ENCODE results near the gene CD2.

CD2 gene

DNA sequence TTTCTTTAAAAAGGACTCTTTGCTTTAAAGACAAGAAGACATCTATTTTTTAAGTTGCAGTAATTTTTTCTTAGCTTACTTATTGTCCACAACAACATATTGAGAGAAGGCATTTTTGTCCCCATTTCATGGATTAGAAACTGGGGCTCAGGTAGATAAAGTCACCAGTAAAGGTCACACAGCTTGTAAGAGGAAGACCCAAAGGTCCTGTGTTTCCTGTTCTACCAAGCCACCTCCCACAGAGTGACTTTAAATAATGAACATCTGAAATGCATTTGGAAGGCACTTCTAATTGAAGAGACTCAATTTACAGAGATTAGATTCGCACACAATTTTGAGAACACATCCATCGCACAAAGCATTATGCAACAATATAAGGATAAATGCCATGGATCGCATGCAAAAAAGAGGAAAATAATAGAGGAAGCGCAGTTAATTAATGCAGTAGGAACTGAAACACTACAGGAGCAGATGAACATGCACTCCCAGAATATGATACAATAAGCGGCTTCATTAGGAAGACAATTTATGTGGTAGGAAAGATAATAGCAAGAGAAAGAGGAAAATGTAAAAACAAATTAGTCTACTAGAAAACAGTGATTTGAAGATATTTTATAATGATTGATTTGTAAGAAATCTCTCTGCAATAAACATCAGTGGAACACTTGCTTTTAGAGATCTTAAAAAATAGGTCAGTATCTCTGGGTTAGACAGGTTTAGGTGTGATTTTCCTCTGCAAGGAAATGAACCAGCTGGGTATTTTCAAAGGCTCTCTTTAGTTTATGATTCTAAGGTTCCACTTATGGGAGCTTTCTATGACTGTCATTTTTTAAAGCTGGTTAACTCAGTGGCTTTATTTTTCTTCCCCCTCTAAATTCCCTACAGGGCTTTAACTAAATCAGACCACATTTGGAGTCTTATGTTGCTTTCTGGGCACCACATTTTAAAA lies 27.1 kb upstream of the CD2 start:
- no peak for DNase-seq (ENCODE audit: low read depth in 1 of 2, low spot score in 1 of 2)

DNA sequence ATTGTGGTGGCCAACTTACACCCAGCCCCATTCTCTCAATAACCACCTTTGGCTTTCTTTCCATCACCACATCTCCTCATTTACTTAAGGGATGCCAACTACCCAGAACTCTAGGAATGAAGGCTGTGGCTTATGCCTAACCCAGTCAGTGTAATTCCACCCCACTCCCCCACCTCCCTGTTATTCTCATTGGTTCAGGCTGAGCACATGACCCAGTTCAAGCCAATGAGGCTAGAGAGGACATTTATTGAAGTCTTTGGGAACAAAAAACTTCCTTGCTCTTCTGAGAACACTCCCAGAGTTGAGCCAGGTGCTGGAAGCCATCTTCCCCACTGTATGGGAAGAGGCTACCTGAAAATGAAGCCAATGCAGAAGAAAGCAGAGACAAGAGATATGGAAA lies 22.8 kb upstream of the CD2 start:
- DNase-seq (ENCODE audit: low read depth in 1 of 2, low spot score in 1 of 2) = no peak

DNA sequence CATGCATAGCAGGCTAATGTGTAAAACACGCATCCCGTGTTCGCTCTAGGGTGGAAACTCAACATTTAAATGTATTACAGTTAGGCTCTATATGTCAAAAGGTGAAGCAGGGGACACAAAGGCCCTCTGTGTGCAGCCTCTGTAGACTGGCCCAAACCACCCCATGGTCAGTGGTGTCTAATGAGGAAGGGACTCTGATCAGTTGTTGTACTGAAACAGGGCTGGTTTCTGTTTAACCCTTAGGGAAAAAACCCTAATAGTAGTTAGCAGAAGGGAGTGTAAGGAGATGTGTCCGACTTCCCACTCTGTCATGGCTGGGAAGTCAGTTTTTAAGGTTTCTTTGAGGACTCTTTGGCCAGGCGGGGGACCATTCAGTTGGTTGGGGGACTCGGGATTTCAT lies 21.5 kb upstream of the CD2 start:
- DNase-seq (ENCODE audit: low read depth in 1 of 2, low spot score in 1 of 2) = no peak

DNA sequence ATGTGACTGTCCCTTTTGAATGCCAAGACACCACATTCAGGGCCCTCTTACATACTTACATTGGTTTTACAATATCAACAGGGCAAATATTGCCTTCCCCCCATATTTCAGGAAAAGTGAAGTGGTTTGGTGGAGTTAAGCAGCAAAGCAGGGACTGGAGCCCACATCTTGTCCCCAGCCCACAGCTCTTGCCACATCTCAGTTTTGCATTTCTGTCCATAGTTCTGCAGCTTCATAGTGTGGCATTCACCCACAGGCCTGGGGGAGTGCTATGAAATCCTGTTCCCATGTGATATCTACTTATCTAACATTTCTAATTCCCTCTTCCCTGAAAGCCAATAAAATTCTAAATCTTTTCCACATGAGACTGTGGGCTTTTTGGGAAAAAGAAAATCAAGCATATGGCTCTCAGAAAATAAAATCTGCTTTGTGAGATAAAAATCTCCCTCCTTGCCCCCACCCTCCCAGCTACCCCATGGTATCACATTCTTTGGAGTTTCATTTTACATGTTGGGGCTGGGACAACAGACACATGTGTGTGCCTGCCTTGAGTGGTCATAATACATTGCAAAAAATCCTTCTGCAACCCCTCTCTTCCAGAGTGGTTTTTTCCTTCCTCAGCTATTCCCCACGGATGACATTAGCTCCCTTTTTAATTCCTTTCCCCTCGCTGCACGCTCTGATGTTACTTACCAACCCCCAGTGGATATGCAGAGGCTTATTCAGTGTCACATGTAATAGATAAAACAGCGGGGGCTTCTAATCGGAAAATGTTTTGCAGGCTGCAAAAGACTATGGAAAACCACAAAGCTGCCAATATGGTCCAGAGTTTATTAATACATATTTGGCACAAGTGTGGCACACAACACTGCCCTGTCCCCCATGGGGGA lies 20.5 kb upstream of the CD2 start:
- DNase-seq (ENCODE audit: low read depth in 1 of 2, low spot score in 1 of 2) = no peak

DNA sequence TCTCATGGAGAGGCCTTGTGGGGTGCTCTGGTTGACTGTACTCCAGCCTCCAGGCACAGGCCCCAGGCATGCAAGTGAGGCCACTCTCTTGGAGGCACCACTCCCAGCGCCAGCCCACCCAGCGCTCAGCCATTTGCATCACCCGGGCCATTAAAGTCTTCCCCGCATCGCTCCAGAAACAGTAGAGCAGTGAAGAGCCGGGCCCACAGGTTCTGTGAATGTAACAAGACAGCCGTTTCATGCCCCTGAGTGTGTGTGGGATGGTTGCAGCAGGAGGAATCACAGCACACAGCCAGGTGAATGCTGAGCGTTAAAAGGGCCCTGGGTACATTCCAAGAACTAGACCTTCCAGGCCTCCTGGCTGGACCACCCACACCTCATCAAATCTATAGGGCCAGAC lies 19.0 kb upstream of the CD2 start:
- DNase-seq (ENCODE audit: low read depth in 1 of 2, low spot score in 1 of 2) = no peak

DNA sequence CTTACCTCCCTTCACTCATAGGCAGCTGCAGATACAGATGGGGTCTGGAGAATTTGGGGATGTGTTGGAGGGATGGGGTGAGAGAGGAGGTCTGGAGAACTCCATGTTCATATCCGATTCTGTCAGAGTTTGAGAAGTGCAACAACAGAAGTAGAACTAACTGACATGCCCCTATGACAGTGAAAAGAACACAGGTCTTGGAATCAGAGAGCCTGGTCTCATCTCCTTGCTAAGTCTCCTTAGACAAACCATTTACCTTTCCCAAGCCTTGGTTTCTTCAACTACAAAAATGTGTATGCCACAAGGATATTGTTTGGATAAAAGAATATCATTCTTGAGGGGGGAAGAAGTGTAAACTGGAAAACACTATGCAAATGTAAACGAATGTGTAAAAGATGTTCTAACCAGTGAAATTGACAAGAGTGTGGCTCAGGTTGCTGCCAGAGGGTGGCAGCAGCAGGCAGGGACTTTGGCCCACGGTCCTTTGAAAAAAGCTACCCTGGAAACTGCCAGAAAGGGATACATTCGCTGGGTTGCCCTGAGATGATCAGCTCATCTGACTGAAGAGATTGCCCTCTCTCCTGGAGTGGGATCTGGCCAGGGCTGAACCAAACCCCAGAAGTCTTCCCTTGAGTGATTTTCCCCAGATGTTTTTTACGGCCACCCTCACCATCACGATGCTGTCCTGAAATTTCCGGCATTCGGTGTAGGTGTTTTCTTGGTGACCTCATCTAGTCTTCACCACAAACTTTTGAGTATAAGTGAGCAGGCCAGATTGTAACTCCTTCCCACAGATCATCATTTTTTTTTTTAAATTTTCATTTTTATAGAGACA lies 17.0 kb upstream of the CD2 start:
- DNase-seq (ENCODE audit: low read depth in 1 of 2, low spot score in 1 of 2) = peak; percentile 46 to 60

DNA sequence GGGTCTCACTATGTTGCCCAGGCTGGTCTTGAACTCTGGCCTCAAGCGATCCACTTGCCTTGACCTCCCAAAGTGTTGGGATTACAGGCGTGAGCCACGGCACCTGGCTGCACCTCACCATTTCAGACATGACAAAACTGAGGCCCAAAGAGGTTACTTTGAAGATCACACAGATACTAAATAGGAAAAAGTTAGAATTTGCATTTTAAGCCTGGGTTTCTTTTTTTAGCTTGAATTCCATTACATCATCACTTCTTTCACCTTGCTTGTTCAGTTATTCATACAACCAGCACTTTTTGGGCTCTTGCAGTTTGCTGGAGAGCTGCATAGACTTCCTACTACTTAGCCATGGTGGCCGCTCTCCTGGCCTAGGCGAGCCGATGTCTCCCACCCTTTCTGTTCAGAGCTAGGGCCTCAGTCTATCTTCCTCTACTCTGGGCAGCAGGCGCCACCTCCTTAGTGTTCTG lies 16.3 kb upstream of the CD2 start:
- no peak for DNase-seq (ENCODE audit: low read depth in 1 of 2, low spot score in 1 of 2)

DNA sequence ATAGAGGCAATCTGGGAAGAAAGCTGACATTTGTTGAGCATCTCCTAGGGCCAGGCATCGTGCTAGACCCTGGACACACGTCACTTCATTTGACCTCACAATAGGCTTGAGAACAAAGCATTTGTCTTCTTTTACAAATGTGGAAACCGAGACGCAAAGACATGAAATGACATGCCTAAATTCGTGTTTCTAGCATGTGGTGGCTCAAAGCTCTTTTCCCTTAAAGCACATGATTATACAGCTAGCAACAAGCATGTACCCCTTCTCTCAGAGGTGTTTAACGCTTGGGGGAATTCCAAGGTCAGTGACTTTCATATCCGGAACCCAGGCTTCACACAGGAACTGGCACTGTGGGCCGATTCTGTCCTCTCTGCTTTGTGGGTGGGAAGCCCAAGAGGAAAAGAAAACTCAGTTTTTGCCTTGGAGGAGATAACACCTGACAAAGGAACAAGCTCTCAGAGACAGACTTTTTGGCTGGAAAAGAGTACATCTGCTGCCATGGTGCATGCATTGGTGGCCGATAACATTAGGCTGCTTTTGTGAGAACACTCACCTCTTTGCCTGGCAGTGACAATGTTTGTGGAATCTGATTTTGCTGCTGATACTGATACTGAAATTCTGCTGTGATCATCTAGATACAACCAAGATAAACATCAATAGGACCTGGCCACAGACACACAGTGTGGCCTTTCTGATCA lies 15.4 kb upstream of the CD2 start:
- DNase-seq (ENCODE audit: low read depth in 1 of 2, low spot score in 1 of 2) = peak in 1 of 2 donors; percentile 60

DNA sequence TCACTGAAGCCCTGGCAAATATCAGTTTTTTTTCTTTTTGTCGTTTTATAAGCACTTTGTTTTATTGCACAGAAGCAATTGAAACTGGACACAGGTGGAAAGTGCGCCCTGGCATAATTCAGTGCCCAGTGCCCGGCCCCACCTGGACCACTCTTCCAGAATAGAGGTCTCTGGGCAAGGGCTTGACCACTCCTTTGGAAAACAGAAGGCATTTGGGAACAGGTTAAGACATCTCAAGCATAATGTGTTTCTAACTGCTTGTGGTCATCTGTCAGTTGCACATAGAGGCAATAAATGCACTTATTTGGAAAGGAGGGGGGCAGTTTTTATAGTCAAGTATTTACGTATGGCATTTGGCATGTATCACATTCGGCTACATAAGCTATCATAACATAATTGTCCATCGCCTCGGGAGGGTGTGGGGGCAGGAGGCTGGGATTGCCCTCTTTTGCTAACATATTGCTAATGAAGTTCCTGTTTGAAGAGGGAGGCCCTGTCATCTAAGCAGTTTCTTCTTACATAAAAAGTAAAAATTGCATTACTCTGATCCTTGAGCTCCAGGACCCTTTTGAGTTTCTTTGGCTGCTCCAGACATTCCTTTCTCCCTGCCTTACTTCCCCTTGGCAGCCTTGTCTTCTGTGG lies 14.7 kb upstream of the CD2 start:
- no peak for DNase-seq (ENCODE audit: low read depth in 1 of 2, low spot score in 1 of 2)

DNA sequence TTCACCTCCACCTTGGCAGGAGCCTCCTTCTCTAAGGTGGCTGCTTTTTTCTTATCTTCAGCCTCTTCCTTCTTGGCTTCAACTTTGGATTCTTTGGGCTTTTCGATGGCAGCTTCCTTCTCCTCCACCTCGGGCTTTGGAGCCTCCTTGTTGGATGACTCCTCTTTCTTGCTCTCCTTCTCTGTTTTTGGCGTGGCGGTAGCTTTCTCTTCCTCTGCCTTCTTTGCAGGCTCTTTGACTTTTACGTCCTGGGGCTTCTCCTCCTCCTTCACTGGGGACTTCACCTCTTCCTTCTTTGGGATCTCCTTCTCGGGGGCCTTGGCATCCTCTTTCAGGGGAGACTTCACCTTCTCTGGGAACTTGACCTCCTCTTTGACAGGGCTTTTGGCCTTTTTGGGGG lies 13.9 kb upstream of the CD2 start:
- DNase-seq (ENCODE audit: low read depth in 1 of 2, low spot score in 1 of 2) = no peak

DNA sequence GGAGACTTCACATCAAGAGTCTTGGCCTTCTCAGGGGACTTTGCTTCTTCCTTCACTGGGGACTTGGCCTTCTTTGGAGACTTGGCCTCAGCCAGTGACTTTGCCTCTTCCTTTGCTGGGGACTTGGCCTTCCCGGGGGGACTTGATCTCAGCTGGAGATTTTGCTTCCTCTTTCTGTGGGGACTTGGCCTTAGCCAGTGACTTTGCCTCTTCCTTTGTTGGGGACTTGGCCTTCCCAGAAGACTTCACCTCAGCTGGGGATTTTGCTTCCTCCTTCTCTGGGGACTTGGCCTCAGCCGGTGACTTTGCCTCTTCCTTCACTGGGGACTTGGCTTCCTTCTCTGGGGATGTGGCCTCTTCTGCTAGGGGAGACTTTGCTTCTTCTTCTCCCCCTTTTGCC lies 13.5 kb upstream of the CD2 start:
- no peak for DNase-seq (ENCODE audit: low read depth in 1 of 2, low spot score in 1 of 2)

DNA sequence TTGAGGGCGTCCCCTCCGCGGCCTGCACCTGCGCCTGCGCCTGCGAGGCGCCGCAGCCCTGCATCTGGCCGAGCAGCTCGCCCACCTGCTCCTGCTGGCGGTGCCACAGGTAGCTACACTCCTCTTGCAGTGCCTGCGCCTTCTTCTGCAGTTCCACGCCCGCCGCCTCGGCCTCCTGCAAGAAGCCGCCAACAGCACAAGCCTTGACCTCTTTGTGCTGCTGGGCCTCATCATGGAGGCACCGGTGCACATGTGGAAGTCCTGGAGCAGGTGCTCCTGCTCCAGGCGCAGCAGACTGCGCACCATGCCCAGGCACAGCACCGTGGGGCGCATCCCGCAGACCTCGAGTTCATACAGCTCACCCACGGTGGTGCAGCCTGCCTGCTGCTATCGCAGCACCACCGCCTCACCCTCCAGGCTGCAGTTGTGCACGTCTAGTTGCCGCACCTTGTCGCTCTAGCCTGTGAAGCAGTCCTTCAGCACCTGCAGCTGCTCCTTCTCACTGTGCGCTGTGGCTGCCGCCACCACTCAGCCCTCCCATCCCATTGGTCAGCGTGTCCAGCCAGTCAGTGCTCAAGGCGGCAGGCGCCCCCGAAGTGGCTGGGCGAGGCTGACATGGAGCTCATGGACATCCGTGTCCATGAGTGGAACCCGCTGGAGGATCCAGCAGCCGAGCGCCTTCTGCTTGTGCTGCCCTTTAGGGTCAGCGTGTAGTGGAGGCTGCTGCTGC lies 12.2 kb upstream of the CD2 start:
- no peak for DNase-seq (ENCODE audit: low read depth in 1 of 2, low spot score in 1 of 2)

DNA sequence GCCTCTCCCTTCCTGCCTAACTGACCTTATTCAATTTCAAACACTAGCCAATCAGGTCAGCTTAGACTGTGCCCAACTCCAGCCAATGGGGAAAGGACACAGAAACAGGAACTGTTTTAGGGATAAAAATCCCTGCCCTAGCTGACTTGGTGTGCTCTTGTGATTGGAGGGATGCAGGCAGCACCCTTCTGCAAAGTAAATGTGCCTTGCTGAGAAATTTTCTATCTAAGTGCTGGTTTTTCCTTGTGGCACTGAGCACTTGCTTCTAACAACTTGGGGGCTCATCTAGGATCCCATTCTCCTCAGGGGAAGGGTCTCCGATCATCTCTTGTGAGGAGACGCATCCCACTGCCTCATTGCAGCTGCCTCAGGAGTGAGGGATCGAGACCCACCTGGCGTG lies 10.7 kb upstream of the CD2 start:
- no peak for DNase-seq (ENCODE audit: low read depth in 1 of 2, low spot score in 1 of 2)

DNA sequence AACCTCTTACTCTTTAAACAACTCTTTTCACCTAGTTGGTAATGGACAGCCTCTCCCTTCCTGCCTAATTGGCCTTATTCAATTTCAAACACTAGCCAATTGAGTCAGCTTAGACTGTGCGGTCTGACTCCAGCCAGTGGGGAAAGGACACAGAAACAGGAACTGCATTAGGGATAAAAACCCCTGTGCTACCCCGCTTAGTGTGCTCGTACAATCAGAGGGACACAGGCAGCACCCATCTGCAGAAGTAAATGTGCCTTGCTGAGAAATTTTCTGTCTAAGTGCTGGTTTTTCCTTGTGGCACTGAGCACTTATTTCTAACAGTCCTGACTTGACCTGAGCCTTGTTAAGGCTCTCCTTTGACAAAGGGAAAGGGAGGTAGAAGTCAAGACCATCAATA lies 6.0 kb upstream of the CD2 start:
- no peak for DNase-seq (ENCODE audit: low read depth in 1 of 2, low spot score in 1 of 2)

DNA sequence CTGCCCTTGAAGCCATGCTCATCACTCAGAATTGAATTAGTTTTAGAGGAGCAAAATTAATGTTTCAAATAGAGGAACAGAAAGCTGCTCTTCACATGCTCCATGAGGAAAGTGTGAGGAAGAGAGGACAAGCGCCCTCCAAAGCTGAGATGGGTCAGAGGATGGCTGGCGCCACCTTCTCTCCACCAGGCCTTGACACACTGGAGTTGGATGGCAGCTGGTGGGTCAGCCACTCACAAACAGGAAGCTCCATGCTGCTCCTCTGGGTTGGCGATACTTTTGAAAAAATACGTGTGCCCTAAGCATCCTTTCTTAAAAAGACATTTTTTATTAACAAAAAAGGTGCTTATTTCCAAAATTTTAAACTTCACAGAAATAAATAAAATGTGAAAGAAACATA lies 3.1 kb upstream of the CD2 start:
- no peak for DNase-seq (ENCODE audit: low read depth in 1 of 2, low spot score in 1 of 2)

DNA sequence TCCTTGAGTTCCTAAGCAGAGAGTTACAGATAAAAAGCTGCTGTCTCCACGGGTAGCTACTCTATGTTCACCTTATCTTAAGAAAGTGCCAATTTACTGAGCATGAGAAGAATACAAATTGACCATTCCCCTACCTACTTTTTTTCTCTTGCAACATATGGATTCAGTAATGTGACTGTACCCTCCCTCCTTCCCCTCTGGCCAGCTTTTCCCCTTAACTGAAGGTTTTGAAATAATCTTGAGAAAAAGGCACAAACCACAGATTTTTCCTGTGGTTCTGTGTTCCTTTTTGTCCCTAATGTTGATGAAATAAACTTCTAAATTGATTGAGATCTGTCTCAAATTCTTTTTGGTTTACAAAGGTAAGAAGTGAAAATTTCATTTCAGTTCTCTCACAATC lies 2.6 kb upstream of the CD2 start:
- DNase-seq (ENCODE audit: low read depth in 1 of 2, low spot score in 1 of 2) = no peak

DNA sequence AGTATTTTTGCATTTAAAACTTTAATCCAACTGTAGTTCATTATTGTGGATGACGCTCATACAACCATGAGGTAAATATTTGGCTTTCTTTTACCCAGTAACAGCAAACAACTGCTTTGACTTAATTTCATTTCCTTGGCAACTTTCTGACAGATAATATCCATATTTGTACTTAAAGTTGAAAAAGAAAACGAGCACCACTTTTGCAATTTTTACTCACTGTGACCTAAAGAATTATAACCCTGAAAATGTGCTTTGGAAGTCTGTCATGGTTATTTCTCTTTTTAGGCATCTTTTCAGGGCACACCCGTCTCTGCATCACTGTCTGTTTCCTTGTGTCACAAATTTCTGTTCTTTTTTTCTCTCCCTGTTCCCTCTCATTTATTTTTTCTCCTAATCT lies 918 bp upstream of the CD2 start:
- DNase-seq (ENCODE audit: low read depth in 1 of 2, low spot score in 1 of 2) = no peak

DNA sequence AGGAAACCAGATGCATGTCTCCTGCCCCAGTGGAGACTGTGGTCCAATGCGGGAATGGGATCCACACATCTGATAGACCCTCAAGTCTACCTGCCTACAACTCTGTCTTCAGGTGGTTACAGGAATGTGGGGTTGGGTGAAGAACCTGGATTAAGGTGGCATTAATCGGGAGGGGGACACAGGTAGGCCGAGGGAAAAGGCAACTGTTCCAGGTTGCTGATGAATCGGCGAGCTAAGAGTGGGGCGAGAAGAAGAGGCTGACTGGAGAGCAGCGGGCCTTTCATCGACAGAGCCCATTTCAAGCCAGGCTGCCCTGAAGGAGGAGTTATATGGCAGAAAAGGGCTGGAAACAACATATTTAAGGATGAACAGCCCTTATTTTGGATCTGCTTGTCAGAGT lies 836 bp downstream of the CD2 start:
- DNase-seq (ENCODE audit: low read depth in 1 of 2, low spot score in 1 of 2) = no peak

DNA sequence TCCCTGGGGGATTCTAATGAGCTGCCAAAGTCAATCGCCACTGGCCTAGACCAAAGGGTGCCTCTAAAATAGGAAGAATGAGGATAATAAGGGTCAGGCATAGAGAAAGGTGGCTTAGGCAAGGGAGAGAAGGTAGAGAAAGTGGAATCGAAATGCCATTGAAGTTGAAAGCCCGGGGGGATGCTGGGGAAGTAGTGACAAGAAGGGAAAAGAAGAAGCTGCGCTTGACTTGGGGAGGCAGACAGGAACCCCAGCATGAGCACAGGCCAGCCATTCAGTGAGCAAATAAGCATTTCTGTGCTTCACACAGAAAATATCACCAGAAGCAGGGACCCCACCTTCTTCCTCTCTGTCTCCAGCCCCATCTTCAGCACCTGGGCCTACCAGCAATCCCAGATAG lies 1.5 kb downstream of the CD2 start:
- DNase-seq (ENCODE audit: low read depth in 1 of 2, low spot score in 1 of 2) = no peak
